Renal pelvis (tissue), 12 donors: Measurements from ENCODE around the gene GRIP1. TPM values are rescaled to one million over a fixed set of nuclear protein-coding genes. Genes with fewer than 3 reads are reported as not detected.

ENCODE experiments used
- DNase-seq: peaks from one replicate; pipeline ENCODE4 v3.0.0-alpha.2; 2013
- long read RNA-seq, 16 experiments: transcript quantifications; one replicate each; lab custom pipeline, GENCODE V29; 2026
- polyA plus RNA-seq, 3 donors: library from polyadenylated mRNA; unstranded; fragments of 120-200 nt; gene quantifications; one replicate each; pipeline ENCODE4 v1.2.1, GENCODE V29; 2013; ENCODE audit not compliant: insufficient read length in 3 of 3

Gene GRIP1, protein sequence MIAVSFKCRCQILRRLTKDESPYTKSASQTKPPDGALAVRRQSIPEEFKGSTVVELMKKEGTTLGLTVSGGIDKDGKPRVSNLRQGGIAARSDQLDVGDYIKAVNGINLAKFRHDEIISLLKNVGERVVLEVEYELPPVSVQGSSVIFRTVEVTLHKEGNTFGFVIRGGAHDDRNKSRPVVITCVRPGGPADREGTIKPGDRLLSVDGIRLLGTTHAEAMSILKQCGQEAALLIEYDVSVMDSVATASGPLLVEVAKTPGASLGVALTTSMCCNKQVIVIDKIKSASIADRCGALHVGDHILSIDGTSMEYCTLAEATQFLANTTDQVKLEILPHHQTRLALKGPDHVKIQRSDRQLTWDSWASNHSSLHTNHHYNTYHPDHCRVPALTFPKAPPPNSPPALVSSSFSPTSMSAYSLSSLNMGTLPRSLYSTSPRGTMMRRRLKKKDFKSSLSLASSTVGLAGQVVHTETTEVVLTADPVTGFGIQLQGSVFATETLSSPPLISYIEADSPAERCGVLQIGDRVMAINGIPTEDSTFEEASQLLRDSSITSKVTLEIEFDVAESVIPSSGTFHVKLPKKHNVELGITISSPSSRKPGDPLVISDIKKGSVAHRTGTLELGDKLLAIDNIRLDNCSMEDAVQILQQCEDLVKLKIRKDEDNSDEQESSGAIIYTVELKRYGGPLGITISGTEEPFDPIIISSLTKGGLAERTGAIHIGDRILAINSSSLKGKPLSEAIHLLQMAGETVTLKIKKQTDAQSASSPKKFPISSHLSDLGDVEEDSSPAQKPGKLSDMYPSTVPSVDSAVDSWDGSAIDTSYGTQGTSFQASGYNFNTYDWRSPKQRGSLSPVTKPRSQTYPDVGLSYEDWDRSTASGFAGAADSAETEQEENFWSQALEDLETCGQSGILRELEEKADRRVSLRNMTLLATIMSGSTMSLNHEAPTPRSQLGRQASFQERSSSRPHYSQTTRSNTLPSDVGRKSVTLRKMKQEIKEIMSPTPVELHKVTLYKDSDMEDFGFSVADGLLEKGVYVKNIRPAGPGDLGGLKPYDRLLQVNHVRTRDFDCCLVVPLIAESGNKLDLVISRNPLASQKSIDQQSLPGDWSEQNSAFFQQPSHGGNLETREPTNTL
- polyA plus RNA-seq, result 10 to 100 TPM; 23.9 to 29.2 (median 24.5) TPM
- long read RNA-seq, donor 1, result 0 reads
- long read RNA-seq, donor 2, partial matches to known transcripts, result 0 of 1 reads
- long read RNA-seq, donor 2, other reads (novel, unspliced or antisense), result 0 of 1 reads
- long read RNA-seq, donor 3, result 0 reads
- long read RNA-seq, donor 4, partial matches to known transcripts, result 0 of 2 reads
- long read RNA-seq, donor 4, other reads (novel, unspliced or antisense), result 0 of 2 reads
- long read RNA-seq, donor 5, result 0 reads
- long read RNA-seq, donor 6, partial matches to known transcripts, result 18 of 18 reads
- long read RNA-seq, donor 6, other reads (novel, unspliced or antisense), result 0 of 18 reads
- long read RNA-seq, donor 7, result 0 reads
- long read RNA-seq, donor 8, result 0 reads
- long read RNA-seq, donor 9, result 0 reads
- long read RNA-seq, donor 10, partial matches to known transcripts, result 0 of 1 reads
- long read RNA-seq, donor 10, other reads (novel, unspliced or antisense), result 0 of 1 reads
- long read RNA-seq, donor 11, result 0 reads
- long read RNA-seq, donor 12, result 0 reads
- long read RNA-seq, donor 13, result 0 reads
- long read RNA-seq, donor 14, result 0 reads
- long read RNA-seq, donor 15, result 0 reads
- long read RNA-seq, donor 16, result 0 reads

GRCh38 chr12:66678338-66679275, at the start of gene GRIP1:
TSS of gene GRIP1 (minus strand) at chr12:66679076. CDS start at chr12:66678904, 172 bp downstream.
- DNase-seq, result no peak

- peak; percentile 21 for DNase-seq
These were observed 47.7 kb upstream of the GRIP1 start for GRCh38 chr12:66726556-66726955.

DNA sequence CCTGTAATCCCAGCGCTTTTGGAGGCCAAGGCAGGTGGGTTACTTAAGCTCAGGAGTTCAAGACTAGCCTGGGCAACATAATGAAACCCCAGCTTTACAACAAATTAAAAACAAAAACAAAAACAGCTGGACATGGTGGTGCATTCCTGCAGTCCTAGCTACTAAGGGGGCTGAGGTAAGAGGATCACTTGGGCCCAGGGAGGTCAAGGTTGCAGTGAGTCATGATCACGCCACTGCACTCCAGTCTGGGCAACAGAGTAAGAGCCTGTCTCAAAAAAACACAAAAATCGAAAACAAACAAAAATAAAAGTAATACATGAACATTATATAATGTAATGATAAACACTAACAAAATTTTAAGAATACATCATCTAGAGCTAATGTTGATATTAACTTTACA, 46.2 kb upstream of the GRIP1 start:
- no peak for DNase-seq

DNA sequence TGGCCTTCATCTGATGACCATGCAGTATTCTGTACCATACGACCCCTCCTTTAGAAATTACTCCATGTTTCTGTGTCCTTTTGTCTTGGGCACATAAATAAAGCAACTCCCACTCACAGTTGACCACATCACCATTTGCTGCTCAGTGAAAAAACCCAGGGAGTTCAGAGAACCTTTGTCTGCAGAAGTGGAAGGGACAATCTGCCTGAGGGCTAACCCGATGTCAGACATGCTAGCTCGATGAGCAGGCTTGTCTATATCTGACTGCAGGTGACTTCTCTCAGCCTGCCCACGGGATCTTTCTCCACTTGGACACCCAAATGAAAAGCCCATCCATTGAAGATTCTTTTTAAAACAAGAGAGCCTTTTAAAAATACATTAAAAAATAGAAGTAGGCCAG, 45.7 kb upstream of the GRIP1 start:
- peak; percentile 12 for DNase-seq

DNA sequence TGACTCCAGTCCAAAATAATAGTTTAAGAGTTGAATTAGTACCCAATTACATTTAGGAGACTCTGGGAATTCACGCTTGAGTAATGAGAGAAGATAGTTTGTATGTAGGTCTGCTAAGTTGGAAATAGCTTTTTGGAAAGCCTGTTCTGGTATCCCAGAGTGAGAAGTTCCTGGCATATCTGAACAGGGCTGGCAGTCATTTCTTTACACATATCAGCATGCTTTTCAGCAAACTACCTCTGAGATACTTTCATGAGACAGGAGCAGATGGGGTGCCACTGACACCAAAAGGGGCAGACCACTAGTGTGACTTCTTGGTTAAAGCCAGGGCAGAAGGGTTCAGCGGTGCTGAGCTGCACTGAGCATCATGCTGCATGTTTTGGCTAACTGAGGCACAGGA, 45.1 kb upstream of the GRIP1 start:
- DNase-seq, result no peak

DNA sequence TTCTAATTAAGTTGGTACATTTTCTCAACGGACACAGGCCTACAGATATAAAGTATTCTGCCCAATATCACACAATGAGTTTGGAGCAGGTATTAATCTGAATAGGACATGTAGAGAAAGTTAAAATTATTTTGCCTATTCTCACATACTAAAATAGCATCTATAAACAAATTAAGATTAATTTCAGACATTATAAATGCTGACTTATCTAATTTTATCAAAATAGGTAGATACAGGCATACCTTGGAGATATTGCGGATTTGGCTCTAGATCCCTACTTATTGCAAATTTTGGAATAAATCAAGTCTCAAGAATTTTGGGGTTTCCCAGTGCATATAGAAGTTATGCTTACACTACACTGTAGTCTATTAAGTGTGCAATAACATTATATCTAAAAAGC, 41.0 kb upstream of the GRIP1 start:
- DNase-seq, result no peak

DNA sequence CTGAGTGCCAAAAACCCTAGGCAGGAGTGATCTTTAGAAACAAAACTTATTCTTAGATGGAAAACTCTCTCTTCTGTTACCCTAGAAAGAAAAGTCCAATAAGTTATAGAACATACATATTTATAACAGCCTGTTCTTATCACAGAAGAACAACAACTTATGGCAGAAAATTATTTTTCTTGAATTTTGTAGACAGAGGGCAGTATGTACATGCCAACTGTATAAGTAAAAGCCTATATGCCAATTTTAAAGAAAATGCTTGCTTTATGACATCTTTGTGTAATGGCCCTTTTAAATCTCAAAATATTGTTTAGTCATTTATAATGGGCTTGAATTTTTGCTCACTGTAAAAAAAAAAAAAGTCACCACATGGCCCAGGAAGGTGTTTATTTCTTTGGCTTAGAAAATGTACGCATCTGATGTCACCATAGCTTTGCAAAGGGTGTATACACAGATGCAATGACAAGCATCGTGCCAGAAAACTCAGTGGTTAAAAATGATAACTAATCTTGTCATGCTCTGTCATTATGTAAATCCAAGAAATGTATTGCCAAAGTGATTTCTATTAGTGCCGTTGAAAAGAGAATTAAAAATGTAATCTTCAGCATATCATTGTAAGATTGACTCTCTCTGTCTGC, 38.3 kb upstream of the GRIP1 start:
- DNase-seq, result no peak

GRCh38 chr12:66716522-66716921, 37.6 kb upstream of the GRIP1 start:
- DNase-seq, result no peak

- DNase-seq, result no peak
These were observed 35.8 kb upstream of the GRIP1 start for GRCh38 chr12:66714709-66715108.

DNA sequence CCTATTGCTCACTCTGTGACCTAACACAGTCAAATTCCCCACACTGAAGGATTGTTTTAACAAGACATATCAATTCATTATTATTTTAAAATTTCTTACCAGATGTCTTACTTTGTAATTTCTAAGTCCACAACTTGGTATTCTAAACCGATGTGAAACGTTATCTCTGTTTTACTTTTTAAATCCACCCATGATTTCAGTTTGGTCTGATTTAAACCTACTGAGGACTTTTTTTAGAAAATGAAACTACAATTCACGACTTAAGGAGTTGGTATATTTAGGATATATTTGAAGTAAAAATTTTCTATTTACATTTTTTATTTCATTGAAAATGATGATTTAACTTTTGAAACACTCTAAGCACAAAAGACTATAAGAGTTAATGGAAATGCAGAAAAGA, 35.1 kb upstream of the GRIP1 start:
- no peak for DNase-seq

- no peak for DNase-seq
These were observed 31.0 kb upstream of the GRIP1 start for GRCh38 chr12:66709893-66710292.

GRCh38 chr12:66709457-66709773, 30.5 kb upstream of the GRIP1 start:
- DNase-seq, result no peak

DNA sequence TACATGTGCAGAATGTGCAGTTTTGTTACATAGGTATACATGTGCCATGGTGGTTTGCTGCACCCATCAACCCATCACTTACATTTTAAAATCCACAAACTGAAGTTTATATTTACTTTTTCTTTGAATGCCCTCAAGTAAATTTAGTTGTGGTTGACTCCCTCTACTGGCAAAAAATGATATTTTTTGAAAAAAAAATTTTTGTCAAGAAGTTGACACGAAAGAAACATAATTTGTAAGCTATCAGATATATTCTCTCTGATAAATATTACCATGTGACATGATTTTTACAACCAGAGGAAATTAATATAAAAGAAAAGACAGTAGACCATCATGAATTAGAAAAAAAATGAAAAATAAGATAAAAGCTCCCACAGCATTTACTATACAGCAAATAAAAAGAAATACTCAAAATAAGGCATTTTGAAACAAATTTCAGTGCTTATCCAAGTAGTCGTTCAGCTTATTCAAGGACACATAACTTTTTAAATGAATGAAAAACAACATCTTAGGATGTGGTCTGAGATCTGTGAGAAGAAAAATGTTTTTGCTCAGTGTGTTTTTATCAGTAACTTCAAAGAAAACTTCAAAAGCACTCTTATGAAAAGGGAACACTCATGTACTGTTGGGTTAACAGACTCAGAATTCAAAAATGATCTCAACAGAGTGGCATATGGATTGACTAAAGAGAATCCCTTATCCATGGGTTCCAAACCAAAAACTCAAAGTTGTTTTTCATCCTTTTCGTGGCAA, 30.0 kb upstream of the GRIP1 start:
- DNase-seq, result no peak

GRCh38 chr12:66707002-66707697, 28.3 kb upstream of the GRIP1 start:
- no peak for DNase-seq

GRCh38 chr12:66699738-66700482, 21.0 kb upstream of the GRIP1 start:
- DNase-seq, result no peak

DNA sequence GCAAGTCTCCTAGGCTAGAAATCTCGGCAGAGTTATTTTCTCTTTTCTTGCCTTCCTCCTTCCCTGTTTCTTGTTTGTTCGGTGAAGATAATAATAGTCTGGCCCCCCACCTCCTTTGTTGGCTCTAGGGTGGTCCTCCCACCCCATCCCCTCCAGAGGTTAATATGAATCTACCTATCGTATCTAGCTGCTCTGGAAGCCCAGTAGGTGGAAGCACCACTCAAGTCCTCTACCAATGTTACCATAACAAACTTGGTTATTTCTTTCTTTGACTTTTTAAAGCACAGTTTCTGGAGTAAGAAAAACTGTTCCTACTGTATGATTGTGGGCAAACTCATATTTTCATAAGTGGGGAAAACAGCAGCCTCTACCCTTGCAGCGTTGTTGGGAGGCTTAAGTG, 19.7 kb upstream of the GRIP1 start:
- DNase-seq, result no peak

DNA sequence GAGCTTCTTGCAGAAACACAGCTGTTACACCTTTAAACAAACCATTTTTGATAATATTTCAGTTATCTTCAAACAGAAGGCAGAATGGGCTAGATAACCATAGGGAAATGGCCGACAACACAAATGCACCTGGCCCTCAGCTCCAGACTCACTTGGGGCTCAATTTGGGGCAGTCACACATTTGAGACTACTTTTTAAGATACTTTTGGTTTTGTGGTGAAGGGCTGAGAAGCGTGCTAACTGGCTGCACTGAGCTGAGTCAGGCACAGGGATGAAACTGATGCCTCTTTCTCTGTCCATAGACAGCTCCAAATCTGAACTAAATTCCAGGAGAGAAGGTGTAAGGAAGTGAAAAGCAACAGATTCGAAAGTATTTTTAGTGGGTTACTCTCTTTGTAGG, 18.5 kb upstream of the GRIP1 start:
- DNase-seq, result no peak
